ENCODE results near the gene MYLK. TPM values are rescaled to one million over a fixed set of nuclear protein-coding genes. Genes with fewer than 3 reads are reported as not detected.

Gene MYLK
- total RNA-seq, 1 donor from 2014 or later, result 50.5 TPM

DNA sequence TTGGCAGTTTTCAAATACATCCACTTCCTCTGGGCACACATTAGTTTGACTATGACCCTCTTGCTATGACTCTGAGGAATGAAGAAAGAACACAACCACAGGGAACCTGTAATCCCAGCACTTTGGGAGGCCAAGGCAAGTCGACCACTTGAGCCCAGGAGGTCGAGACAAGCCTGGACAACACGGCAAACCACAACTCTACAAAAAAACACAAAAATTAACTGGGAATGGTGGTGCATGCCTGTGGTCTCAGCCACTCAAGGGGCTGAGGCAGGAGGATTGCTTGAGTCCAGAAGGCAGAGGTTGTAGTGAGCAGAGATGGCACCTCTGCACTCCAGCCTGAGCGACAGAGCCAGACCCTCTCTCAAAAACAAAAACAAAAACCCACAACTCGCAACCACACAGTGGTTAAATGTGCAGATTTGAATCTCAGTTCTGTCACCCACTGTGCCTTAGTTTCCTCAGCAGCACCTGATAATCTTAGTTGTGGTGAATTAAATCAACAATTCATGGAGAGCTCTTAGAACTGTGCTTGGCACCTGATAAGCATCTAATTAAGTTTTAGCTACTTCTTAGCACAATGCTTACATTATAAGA is 65.7 kb downstream of the MYLK start:
- peak overlapping the region; percentile 66 for H3K4me2 ChIP-seq (ENCODE audit: low read length)
- Mint-ChIP-seq H3K4me1 (ENCODE audit: low read depth, unreplicated experiment) (peaks cover 41% of the 10 kb centered on the region), H3K36me3 (ENCODE audit: low read depth, unreplicated experiment) (peaks cover 32% of the 10 kb centered on the region), H3K9me3 (ENCODE audit: unreplicated experiment) (peaks cover 12% of the 10 kb centered on the region), H3K27me3 (ENCODE audit: low read depth, unreplicated experiment) (no peaks in the 10 kb centered on the region), H3K4me3 (ENCODE audit: unreplicated experiment) (no peak overlapping the region), H3K27ac (ENCODE audit: unreplicated experiment) (peak overlapping the region; percentile 60)
- peaks cover 4% of the 10 kb centered on the region for H3K79me2 ChIP-seq (ENCODE audit: insufficient read depth, low read length)
- H4K20me1 ChIP-seq (ENCODE audit: insufficient read depth, low read length), result no peaks in the 10 kb centered on the region
- H3K4me3 ChIP-seq (ENCODE audit: insufficient read depth, low read depth, low read length), result no peak overlapping the region
- DNase-seq (ENCODE audit: low read depth) (peak; percentile 88), FAIRE-seq (peak; percentile 78)
- H3K27ac ChIP-seq (ENCODE audit: low read depth, low read length), result peak overlapping the region; percentile 85
- peak overlapping the region; percentile 51 for H3K9ac ChIP-seq (ENCODE audit: low read length)
- H2AFZ ChIP-seq (ENCODE audit: low read depth, low read length), result no peak overlapping the region
- no peaks in the 10 kb centered on the region for H3K27me3 ChIP-seq (ENCODE audit: insufficient read depth, low read length)
- peaks cover 52% of the 10 kb centered on the region for H3K4me1 ChIP-seq (ENCODE audit: insufficient read depth, low read length)
- H3K36me3 ChIP-seq (ENCODE audit: insufficient read depth, low read length), result peaks cover 12% of the 10 kb centered on the region
- TF ChIP-seq, protein P1, sequence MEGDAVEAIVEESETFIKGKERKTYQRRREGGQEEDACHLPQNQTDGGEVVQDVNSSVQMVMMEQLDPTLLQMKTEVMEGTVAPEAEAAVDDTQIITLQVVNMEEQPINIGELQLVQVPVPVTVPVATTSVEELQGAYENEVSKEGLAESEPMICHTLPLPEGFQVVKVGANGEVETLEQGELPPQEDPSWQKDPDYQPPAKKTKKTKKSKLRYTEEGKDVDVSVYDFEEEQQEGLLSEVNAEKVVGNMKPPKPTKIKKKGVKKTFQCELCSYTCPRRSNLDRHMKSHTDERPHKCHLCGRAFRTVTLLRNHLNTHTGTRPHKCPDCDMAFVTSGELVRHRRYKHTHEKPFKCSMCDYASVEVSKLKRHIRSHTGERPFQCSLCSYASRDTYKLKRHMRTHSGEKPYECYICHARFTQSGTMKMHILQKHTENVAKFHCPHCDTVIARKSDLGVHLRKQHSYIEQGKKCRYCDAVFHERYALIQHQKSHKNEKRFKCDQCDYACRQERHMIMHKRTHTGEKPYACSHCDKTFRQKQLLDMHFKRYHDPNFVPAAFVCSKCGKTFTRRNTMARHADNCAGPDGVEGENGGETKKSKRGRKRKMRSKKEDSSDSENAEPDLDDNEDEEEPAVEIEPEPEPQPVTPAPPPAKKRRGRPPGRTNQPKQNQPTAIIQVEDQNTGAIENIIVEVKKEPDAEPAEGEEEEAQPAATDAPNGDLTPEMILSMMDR (IDR thresholded peaks at IDR 0.05; ENCODE audit: insufficient read depth, low read depth, low read length), result no peak
- peaks cover 4% of the 10 kb centered on the region for H3K9me3 ChIP-seq (ENCODE audit: insufficient read depth, low read depth, low read length)

DNA sequence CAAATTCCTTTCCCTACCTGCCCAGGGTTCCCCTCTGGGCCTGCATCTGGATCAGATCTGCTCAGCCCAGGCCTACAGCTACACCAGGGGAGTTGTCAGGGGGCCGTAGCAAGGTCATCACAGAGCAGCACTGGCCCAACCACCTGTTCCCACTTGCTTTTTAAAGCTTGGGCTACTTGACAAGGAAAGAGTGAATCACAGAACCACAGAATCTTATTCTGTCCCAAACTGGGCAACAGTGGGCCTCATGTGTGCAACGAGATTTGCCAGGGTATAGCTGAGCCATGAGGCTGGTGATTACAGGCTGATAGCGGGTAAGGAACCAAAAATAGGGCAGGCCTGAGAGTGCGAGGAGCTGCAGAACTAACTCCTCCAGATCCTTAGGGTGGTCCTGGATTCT is 66.7 kb downstream of the MYLK start:
- H3K36me3 Mint-ChIP-seq (ENCODE audit: low read depth, unreplicated experiment), result peaks cover 24% of the 10 kb centered on the region
- Histone ChIP-seq H2AFZ (ENCODE audit: low read depth, low read length) (no peak overlapping the region), H3K4me1 (ENCODE audit: insufficient read depth, low read length) (peaks cover 54% of the 10 kb centered on the region), H4K20me1 (ENCODE audit: insufficient read depth, low read length) (no peaks in the 10 kb centered on the region), H3K4me3 (ENCODE audit: insufficient read depth, low read depth, low read length) (no peak overlapping the region), H3K79me2 (ENCODE audit: insufficient read depth, low read length) (peaks cover 11% of the 10 kb centered on the region), H3K9ac (ENCODE audit: low read length) (peak overlapping the region; percentile 51), H3K27me3 (ENCODE audit: insufficient read depth, low read length) (no peaks in the 10 kb centered on the region), H3K9me3 (ENCODE audit: insufficient read depth, low read depth, low read length) (peaks cover 2% of the 10 kb centered on the region), H3K4me2 (ENCODE audit: low read length) (peak overlapping the region; percentile 66), H3K27ac (ENCODE audit: low read depth, low read length) (peak overlapping the region; percentile 85), H3K36me3 (ENCODE audit: insufficient read depth, low read length) (peaks cover 6% of the 10 kb centered on the region)
- TF ChIP-seq, protein P1 (IDR thresholded peaks at IDR 0.05; ENCODE audit: insufficient read depth, low read depth, low read length), result no peak
- no peak for TF ChIP-seq EZH2 (IDR thresholded peaks at IDR 0.05; ENCODE audit: insufficient read depth, low read length)
- no peaks in the 10 kb centered on the region for H3K27me3 Mint-ChIP-seq (ENCODE audit: low read depth, unreplicated experiment)
- H3K4me1 Mint-ChIP-seq (ENCODE audit: low read depth, unreplicated experiment), result peaks cover 44% of the 10 kb centered on the region
- no peak overlapping the region for H3K27ac Mint-ChIP-seq (ENCODE audit: unreplicated experiment)
- H3K9me3 Mint-ChIP-seq (ENCODE audit: unreplicated experiment), result peaks cover 7% of the 10 kb centered on the region
- no peak overlapping the region for H3K4me3 Mint-ChIP-seq (ENCODE audit: unreplicated experiment)
- peak; percentile 76 for DNase-seq (ENCODE audit: low read depth)
- FAIRE-seq, result no peak

DNA sequence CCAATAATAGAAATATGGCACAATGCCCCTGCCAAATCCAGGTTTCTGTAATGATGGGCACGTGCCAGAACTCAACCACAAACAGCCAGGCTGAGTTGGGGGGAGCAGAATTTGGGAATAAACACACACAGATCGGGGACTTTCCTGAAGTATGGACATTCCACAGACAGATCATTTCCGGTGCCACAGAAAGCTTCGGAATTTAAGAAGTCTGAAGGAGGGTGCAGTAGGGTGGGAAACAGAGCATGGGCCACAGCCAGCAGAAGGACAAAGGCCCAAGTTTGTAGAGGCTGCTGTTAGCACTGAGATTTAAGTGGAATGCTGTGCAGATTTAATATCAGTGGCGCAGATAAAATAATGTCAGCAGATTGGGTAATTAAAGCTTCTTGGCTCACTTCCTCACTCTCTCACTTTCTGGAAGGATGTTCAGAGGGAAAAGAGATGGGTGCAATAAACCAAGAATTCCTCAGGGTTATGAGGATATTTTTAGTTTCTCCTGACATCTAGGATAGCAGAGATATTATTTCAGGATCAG is 67.4 kb downstream of the MYLK start:
- peaks cover 7% of the 10 kb centered on the region for H3K79me2 ChIP-seq (ENCODE audit: insufficient read depth, low read length)
- no peaks in the 10 kb centered on the region for H3K36me3 ChIP-seq (ENCODE audit: insufficient read depth, low read length)
- Mint-ChIP-seq H3K4me3 (ENCODE audit: unreplicated experiment) (peak overlapping the region; percentile 27), H3K27me3 (ENCODE audit: low read depth, unreplicated experiment) (no peaks in the 10 kb centered on the region), H3K4me1 (ENCODE audit: low read depth, unreplicated experiment) (peaks cover 44% of the 10 kb centered on the region), H3K36me3 (ENCODE audit: low read depth, unreplicated experiment) (peaks cover 17% of the 10 kb centered on the region), H3K27ac (ENCODE audit: unreplicated experiment) (peak overlapping the region; percentile 37), H3K9me3 (ENCODE audit: unreplicated experiment) (peaks cover 2% of the 10 kb centered on the region)
- H3K4me1 ChIP-seq (ENCODE audit: insufficient read depth, low read length), result peaks cover 54% of the 10 kb centered on the region
- H3K27me3 ChIP-seq (ENCODE audit: insufficient read depth, low read length), result no peaks in the 10 kb centered on the region
- H3K9ac ChIP-seq (ENCODE audit: low read length), result peak overlapping the region; percentile 51
- TF ChIP-seq, protein P1 (IDR thresholded peaks at IDR 0.05; ENCODE audit: insufficient read depth, low read depth, low read length), result no peak
- TF ChIP-seq EZH2 (IDR thresholded peaks at IDR 0.05; ENCODE audit: insufficient read depth, low read length), result no peak
- peak overlapping the region; percentile 66 for H3K4me2 ChIP-seq (ENCODE audit: low read length)
- H2AFZ ChIP-seq (ENCODE audit: low read depth, low read length), result no peak overlapping the region
- H4K20me1 ChIP-seq (ENCODE audit: insufficient read depth, low read length), result no peaks in the 10 kb centered on the region
- H3K9me3 ChIP-seq (ENCODE audit: insufficient read depth, low read depth, low read length), result no peaks in the 10 kb centered on the region
- FAIRE-seq, result peak; percentile 70
- no peak overlapping the region for H3K4me3 ChIP-seq (ENCODE audit: insufficient read depth, low read depth, low read length)
- DNase-seq (ENCODE audit: low read depth), result peak; percentile 95
- peak overlapping the region; percentile 85 for H3K27ac ChIP-seq (ENCODE audit: low read depth, low read length)

Data from astrocyte (in vitro differentiated cells and primary cell).